WTC11 (cell line): ENCODE results near the gene FTL. TPM values are rescaled to one million over a fixed set of nuclear protein-coding genes. Genes with fewer than 3 reads are reported as not detected.

Source experiments
- ATAC-seq: fragments of 200-7000 bp; cut with Tn5 transposase; 2 replicates; pipeline ENCODE4 v1.10.0; 2021; ENCODE audit warnings: mild to moderate bottlenecking, moderate library complexity
- CTCF ChIA-PET: fragments of 300-600 bp; sonication (Branson Sonifier 250); formaldehyde crosslinking; loops from one replicate; lab custom pipeline; 2021; ENCODE audit warnings: antibody characterized with exemption; lab: Charles Lee
- POLR2A ChIA-PET: fragments of 350-600 bp; sonication (Branson Sonifier 250); formaldehyde crosslinking; loops from one replicate; lab custom pipeline; 2021; ENCODE audit warnings: antibody characterized with exemption; lab: Charles Lee
- DNase-seq: peaks from one replicate; pipeline ENCODE4 v3.0.0; 2021; ENCODE audit warnings: low spot score
- H3K27ac Mint-ChIP-seq: 2 replicates; pipeline ENCODE4 v1.8.0; 2021; ENCODE audit warnings: mixed read lengths
- H3K27me3 Mint-ChIP-seq: 2 replicates; pipeline ENCODE4 v1.8.0; 2021; ENCODE audit warnings: low read depth, mild to moderate bottlenecking, moderate library complexity, mixed read lengths
- H3K36me3 Mint-ChIP-seq: 2 replicates; pipeline ENCODE4 v1.8.0; 2021; ENCODE audit warnings: mixed read lengths
- H3K4me1 Mint-ChIP-seq: 2 replicates; pipeline ENCODE4 v1.8.0; 2022; ENCODE audit warnings: mixed read lengths
- H3K4me3 Mint-ChIP-seq: 2 replicates; pipeline ENCODE4 v1.8.0; 2021; ENCODE audit warnings: mild to moderate bottlenecking, moderate library complexity, mixed read lengths
- H3K9me3 Mint-ChIP-seq: 2 replicates; pipeline ENCODE4 v1.8.0; 2021; ENCODE audit warnings: mixed read lengths
- AR ChIP-seq: fragments of 250-450 bp; sonication (Bioruptor Pico); IDR thresholded peaks from 2 replicates; pipeline ENCODE4 v1.9.0; 2021; ENCODE audit warnings: mild to moderate bottlenecking
- ATF1 ChIP-seq: sonication (generic); formaldehyde crosslinking; IDR thresholded peaks from 2 replicates; pipeline ENCODE4 v1.8.1; 2023; ENCODE audit warnings: mild to moderate bottlenecking, moderate library complexity, missing genetic modification reagents
- ATF2 ChIP-seq: sonication (generic); formaldehyde crosslinking; IDR thresholded peaks from 2 replicates; pipeline ENCODE4 v1.8.1; 2022; ENCODE audit warnings: low read depth, missing genetic modification reagents, borderline replicate concordance
- CBFB ChIP-seq: sonication (generic); formaldehyde crosslinking; IDR thresholded peaks from 2 replicates; pipeline ENCODE4 v1.8.1; 2022; ENCODE audit warnings: mild to moderate bottlenecking, low read depth, missing genetic modification reagents
- CREB1 ChIP-seq: sonication (generic); formaldehyde crosslinking; IDR thresholded peaks from 2 replicates; pipeline ENCODE4 v1.8.0; 2023; ENCODE audit warnings: mild to moderate bottlenecking, missing genetic modification reagents
- ELF4 ChIP-seq: sonication (generic); formaldehyde crosslinking; IDR thresholded peaks from 2 replicates; pipeline ENCODE4 v1.8.1; 2022; ENCODE audit warnings: low read depth, mild to moderate bottlenecking, moderate library complexity, missing genetic modification reagents
- GABPB1 ChIP-seq: sonication (generic); formaldehyde crosslinking; IDR thresholded peaks from 2 replicates; pipeline ENCODE4 v1.8.1; 2023; ENCODE audit warnings: mild to moderate bottlenecking, missing genetic modification reagents
- GRHL2 ChIP-seq: fragments of 250-450 bp; sonication (Bioruptor Pico); IDR thresholded peaks from 2 replicates; pipeline ENCODE4 v1.8.0; 2022; ENCODE audit warnings: mild to moderate bottlenecking, moderate library complexity; ENCODE audit not compliant: insufficient replicate concordance, severe bottlenecking
- NR3C1 ChIP-seq: sonication (generic); formaldehyde crosslinking; conservative IDR thresholded peaks from 2 replicates; pipeline ENCODE4 v1.8.1; 2023; ENCODE audit warnings: low read depth, mild to moderate bottlenecking, missing genetic modification reagents
- PRRX2 ChIP-seq: fragments of 250-450 bp; sonication (Bioruptor Pico); IDR thresholded peaks from 2 replicates; pipeline ENCODE4 v1.8.0; 2021; ENCODE audit warnings: mild to moderate bottlenecking
- SMAD4 ChIP-seq: sonication (generic); formaldehyde crosslinking; IDR thresholded peaks from 2 replicates; pipeline ENCODE4 v1.8.0; 2022; ENCODE audit warnings: mild to moderate bottlenecking, missing genetic modification reagents
- SP1 ChIP-seq: sonication (generic); formaldehyde crosslinking; conservative IDR thresholded peaks from 2 replicates; pipeline ENCODE4 v1.8.1; 2022; ENCODE audit warnings: missing genetic modification reagents
- ZNF232 ChIP-seq: sonication (generic); formaldehyde crosslinking; IDR thresholded peaks from 2 replicates; pipeline ENCODE4 v1.8.0; 2022; ENCODE audit warnings: mild to moderate bottlenecking, missing genetic modification reagents
- ZNF263 ChIP-seq: sonication (generic); formaldehyde crosslinking; IDR thresholded peaks from 2 replicates; pipeline ENCODE4 v1.8.1; 2022; ENCODE audit warnings: low read depth, mild to moderate bottlenecking, moderate library complexity, missing genetic modification reagents
- ZNF425 ChIP-seq: fragments of 250-450 bp; sonication (Bioruptor Pico); conservative IDR thresholded peaks from 2 replicates; pipeline ENCODE4 v1.9.0; 2021; ENCODE audit warnings: mild to moderate bottlenecking
- ZNF512 ChIP-seq: sonication (generic); formaldehyde crosslinking; IDR thresholded peaks from 2 replicates; pipeline ENCODE4 v1.8.1; 2022; ENCODE audit warnings: missing genetic modification reagents, borderline replicate concordance
- total RNA-seq: library from RNA; stranded (reverse); gene quantifications from 3 replicates; pipeline ENCODE4 v1.2.3, GENCODE V29; 2021
- TF ChIP-seq, protein P1 (sequence below): sonication (generic); formaldehyde crosslinking; IDR thresholded peaks from 2 replicates; pipeline ENCODE4 v1.8.1; 2022; ENCODE audit warnings: mild to moderate bottlenecking, moderate library complexity, missing genetic modification reagents
- TF ChIP-seq, protein P2 (sequence below): sonication (generic); formaldehyde crosslinking; IDR thresholded peaks from 2 replicates; pipeline ENCODE4 v1.8.0; 2023; ENCODE audit warnings: mild to moderate bottlenecking, missing genetic modification reagents
- TF ChIP-seq, protein P3 (sequence below): sonication (generic); formaldehyde crosslinking; IDR thresholded peaks from 2 replicates; pipeline ENCODE4 v1.8.0; 2023; ENCODE audit warnings: missing genetic modification reagents, mild to moderate bottlenecking, borderline replicate concordance

The FTL gene
- total RNA-seq, 1 experiment from 2014 or later: 1,061 TPM

DNA sequence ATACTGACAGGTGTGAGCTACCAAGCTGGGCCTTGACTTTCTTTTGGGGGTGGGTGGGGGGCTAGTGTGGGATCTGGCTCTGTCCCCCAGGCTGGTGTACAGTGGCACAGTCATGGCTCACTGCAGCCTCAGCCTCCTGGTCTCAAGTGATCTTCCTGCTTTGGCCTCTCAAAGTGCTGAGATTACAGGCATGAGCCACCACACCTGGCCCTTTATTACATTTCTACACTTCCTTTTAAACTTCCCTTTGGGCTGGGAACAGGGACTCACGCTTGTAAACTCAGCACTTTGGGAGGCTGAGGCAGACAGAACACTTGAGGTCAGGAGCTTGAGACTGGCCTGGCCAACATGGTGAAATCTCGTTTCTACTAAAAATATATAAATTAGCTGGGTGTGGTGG lies 12.0 kb downstream of the FTL start:
- TF ChIP-seq GABPB1 (CRISPR knock-in tag) (no peak), ELF4 (CRISPR knock-in tag) (no peak), ATF1 (CRISPR knock-in tag) (no peak), NR3C1 (CRISPR knock-in tag) (no peak), ATF2 (no peak), GRHL2 (CRISPR knock-in tag) (no peak)
- TF ChIP-seq, protein P1, sequence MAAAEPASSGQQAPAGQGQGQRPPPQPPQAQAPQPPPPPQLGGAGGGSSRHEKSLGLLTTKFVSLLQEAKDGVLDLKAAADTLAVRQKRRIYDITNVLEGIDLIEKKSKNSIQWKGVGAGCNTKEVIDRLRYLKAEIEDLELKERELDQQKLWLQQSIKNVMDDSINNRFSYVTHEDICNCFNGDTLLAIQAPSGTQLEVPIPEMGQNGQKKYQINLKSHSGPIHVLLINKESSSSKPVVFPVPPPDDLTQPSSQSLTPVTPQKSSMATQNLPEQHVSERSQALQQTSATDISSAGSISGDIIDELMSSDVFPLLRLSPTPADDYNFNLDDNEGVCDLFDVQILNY (CRISPR knock-in tag): no peak
- ChIA-PET CTCF (interaction anchor here (1.0 to 4.7 kb wide), 5 partner anchors 16 to 169 kb away, joined by 3 to 28 read pairs (median 4); partner anchors contain the start of genes GYS1 and RUVBL2), POLR2A (no interaction called here)
- no peak overlapping the region for H3K4me3 Mint-ChIP-seq
- DNase-seq: no peak
- H3K4me1 Mint-ChIP-seq: no peaks in the 10 kb centered on the region
- H3K36me3 Mint-ChIP-seq: peaks cover 42% of the 10 kb centered on the region
- no peaks in the 10 kb centered on the region for H3K9me3 Mint-ChIP-seq
- no peaks in the 10 kb centered on the region for H3K27me3 Mint-ChIP-seq
- no peak for ATAC-seq
- no peak overlapping the region for H3K27ac Mint-ChIP-seq

DNA sequence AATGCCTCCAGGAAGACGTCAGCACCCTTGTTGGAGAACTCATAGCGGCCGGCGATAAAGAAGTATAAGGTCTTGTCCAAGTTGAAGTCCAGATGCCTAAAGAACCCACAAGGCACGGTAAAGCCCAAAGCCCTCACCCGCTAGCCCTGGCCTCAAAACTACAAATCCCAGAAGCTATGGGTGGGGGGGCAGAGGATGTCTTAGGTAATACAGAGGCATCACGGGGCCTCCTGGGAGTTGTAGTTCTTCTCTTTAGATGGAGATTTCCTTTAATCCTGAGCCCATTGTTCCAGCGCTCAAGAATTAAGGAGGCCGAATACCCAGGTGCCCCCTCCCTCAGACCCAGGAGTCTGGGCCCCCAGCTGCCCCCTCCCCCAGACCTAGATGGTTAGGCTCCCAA lies 17.2 kb downstream of the FTL start:
- ATAC-seq: peak; percentile 49
- Mint-ChIP-seq H3K4me3 (no peak overlapping the region), H3K9me3 (no peaks in the 10 kb centered on the region), H3K27me3 (no peaks in the 10 kb centered on the region), H3K4me1 (no peaks in the 10 kb centered on the region), H3K27ac (no peak overlapping the region), H3K36me3 (peaks cover 40% of the 10 kb centered on the region)
- CTCF ChIA-PET: interaction anchor here (2.7 to 4.0 kb wide), 3 partner anchors 11 to 18 kb away, joined by 16 to 49 read pairs (median 33); partner anchors contain the start of genes GYS1 and RUVBL2
- no peak for DNase-seq
- POLR2A ChIA-PET: no interaction called here
- TF ChIP-seq ZNF425: no peak
- TF ChIP-seq CREB1 (CRISPR knock-in tag): no peak
- no peak for TF ChIP-seq ATF1 (CRISPR knock-in tag)
- TF ChIP-seq ZNF263 (CRISPR knock-in tag): no peak
- TF ChIP-seq, protein P2, sequence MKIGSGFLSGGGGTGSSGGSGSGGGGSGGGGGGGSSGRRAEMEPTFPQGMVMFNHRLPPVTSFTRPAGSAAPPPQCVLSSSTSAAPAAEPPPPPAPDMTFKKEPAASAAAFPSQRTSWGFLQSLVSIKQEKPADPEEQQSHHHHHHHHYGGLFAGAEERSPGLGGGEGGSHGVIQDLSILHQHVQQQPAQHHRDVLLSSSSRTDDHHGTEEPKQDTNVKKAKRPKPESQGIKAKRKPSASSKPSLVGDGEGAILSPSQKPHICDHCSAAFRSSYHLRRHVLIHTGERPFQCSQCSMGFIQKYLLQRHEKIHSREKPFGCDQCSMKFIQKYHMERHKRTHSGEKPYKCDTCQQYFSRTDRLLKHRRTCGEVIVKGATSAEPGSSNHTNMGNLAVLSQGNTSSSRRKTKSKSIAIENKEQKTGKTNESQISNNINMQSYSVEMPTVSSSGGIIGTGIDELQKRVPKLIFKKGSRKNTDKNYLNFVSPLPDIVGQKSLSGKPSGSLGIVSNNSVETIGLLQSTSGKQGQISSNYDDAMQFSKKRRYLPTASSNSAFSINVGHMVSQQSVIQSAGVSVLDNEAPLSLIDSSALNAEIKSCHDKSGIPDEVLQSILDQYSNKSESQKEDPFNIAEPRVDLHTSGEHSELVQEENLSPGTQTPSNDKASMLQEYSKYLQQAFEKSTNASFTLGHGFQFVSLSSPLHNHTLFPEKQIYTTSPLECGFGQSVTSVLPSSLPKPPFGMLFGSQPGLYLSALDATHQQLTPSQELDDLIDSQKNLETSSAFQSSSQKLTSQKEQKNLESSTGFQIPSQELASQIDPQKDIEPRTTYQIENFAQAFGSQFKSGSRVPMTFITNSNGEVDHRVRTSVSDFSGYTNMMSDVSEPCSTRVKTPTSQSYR (CRISPR knock-in tag): no peak
- no peak for TF ChIP-seq AR (CRISPR knock-in tag)
- TF ChIP-seq ZNF232 (CRISPR knock-in tag): no peak
- no peak for TF ChIP-seq ZNF512 (CRISPR knock-in tag)
- TF ChIP-seq CBFB: no peak
- TF ChIP-seq SMAD4: no peak
- TF ChIP-seq PRRX2 (CRISPR knock-in tag): no peak
- TF ChIP-seq, protein P3, sequence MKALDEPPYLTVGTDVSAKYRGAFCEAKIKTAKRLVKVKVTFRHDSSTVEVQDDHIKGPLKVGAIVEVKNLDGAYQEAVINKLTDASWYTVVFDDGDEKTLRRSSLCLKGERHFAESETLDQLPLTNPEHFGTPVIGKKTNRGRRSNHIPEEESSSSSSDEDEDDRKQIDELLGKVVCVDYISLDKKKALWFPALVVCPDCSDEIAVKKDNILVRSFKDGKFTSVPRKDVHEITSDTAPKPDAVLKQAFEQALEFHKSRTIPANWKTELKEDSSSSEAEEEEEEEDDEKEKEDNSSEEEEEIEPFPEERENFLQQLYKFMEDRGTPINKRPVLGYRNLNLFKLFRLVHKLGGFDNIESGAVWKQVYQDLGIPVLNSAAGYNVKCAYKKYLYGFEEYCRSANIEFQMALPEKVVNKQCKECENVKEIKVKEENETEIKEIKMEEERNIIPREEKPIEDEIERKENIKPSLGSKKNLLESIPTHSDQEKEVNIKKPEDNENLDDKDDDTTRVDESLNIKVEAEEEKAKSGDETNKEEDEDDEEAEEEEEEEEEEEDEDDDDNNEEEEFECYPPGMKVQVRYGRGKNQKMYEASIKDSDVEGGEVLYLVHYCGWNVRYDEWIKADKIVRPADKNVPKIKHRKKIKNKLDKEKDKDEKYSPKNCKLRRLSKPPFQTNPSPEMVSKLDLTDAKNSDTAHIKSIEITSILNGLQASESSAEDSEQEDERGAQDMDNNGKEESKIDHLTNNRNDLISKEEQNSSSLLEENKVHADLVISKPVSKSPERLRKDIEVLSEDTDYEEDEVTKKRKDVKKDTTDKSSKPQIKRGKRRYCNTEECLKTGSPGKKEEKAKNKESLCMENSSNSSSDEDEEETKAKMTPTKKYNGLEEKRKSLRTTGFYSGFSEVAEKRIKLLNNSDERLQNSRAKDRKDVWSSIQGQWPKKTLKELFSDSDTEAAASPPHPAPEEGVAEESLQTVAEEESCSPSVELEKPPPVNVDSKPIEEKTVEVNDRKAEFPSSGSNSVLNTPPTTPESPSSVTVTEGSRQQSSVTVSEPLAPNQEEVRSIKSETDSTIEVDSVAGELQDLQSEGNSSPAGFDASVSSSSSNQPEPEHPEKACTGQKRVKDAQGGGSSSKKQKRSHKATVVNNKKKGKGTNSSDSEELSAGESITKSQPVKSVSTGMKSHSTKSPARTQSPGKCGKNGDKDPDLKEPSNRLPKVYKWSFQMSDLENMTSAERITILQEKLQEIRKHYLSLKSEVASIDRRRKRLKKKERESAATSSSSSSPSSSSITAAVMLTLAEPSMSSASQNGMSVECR: no peak
- TF ChIP-seq SP1 (CRISPR knock-in tag): no peak
